ENCODE results near the gene ADRM1. TPM values are rescaled to one million over a fixed set of nuclear protein-coding genes. Genes with fewer than 3 reads are reported as not detected.
A peak's percentile ranks its signal among the peaks of the same experiment; 100 is the strongest.

Gene ADRM1
- total RNA-seq, 2 donors from 2014 or later = 171 to 178 TPM

GRCh38 chr20:62314711-62315302 lies 12.0 kb downstream of the ADRM1 start:
- Mint-ChIP-seq H3K36me3 (no peaks in the 10 kb centered on the region), H3K9me3 (no peaks in the 10 kb centered on the region), H3K27ac (no peak overlapping the region), H3K4me1 (ENCODE audit: low read depth in 2 of 2) (no peaks in the 10 kb centered on the region), H3K27me3 (no peaks in the 10 kb centered on the region), H3K4me3 (no peak overlapping the region)
- no peak for DNase-seq (ENCODE audit: low spot score)
- ATAC-seq = no peak

GRCh38 chr20:62315773-62316172 lies 13.0 kb downstream of the ADRM1 start:
- no peak for DNase-seq (ENCODE audit: low spot score)
- H3K27ac Mint-ChIP-seq = no peak overlapping the region

GRCh38 chr20:62316331-62317166 lies 13.8 kb downstream of the ADRM1 start:
- no peaks in the 10 kb centered on the region for H3K4me1 Mint-ChIP-seq (ENCODE audit: low read depth in 2 of 2)
- DNase-seq (ENCODE audit: low spot score) (no peak), ATAC-seq (no peak)
- H3K4me3 Mint-ChIP-seq = no peak overlapping the region
- no peaks in the 10 kb centered on the region for H3K36me3 Mint-ChIP-seq
- H3K27ac Mint-ChIP-seq = no peak overlapping the region
- H3K9me3 Mint-ChIP-seq = no peaks in the 10 kb centered on the region
- no peaks in the 10 kb centered on the region for H3K27me3 Mint-ChIP-seq

More at GRCh38 chr20:62315773-62316172, 13.0 kb downstream of the ADRM1 start:
- Mint-ChIP-seq H3K4me3 (no peak overlapping the region), H3K36me3 (no peaks in the 10 kb centered on the region), H3K9me3 (no peaks in the 10 kb centered on the region), H3K27me3 (no peaks in the 10 kb centered on the region), H3K4me1 (ENCODE audit: low read depth in 2 of 2) (no peaks in the 10 kb centered on the region)
- ATAC-seq = no peak

GRCh38 chr20:62317167-62317655 lies 14.4 kb downstream of the ADRM1 start:
- H3K27me3 Mint-ChIP-seq = no peaks in the 10 kb centered on the region
- no peaks in the 10 kb centered on the region for H3K9me3 Mint-ChIP-seq
- peak overlapping the region in 1 of 2 donors; percentile 53 for H3K27ac Mint-ChIP-seq
- H3K36me3 Mint-ChIP-seq = no peaks in the 10 kb centered on the region
- no peak for ATAC-seq
- no peak overlapping the region for H3K4me3 Mint-ChIP-seq
- no peaks in the 10 kb centered on the region for H3K4me1 Mint-ChIP-seq (ENCODE audit: low read depth in 2 of 2)
- DNase-seq (ENCODE audit: low spot score) = no peak

GRCh38 chr20:62318400-62319345 lies 15.9 kb downstream of the ADRM1 start:
- Mint-ChIP-seq H3K36me3 (no peaks in the 10 kb centered on the region), H3K4me1 (ENCODE audit: low read depth in 2 of 2) (no peaks in the 10 kb centered on the region), H3K9me3 (no peaks in the 10 kb centered on the region), H3K27ac (no peak overlapping the region), H3K27me3 (no peaks in the 10 kb centered on the region), H3K4me3 (no peak overlapping the region)
- peak in 1 of 2 donors; percentile 21 for ATAC-seq
- DNase-seq (ENCODE audit: low spot score) = no peak

- Mint-ChIP-seq H3K9me3 (no peaks in the 10 kb centered on the region), H3K27me3 (no peaks in the 10 kb centered on the region), H3K27ac (peak overlapping the region in 1 of 2 donors; percentile 47), H3K4me1 (ENCODE audit: low read depth in 2 of 2) (no peaks in the 10 kb centered on the region), H3K4me3 (no peak overlapping the region), H3K36me3 (no peaks in the 10 kb centered on the region)
- ATAC-seq (no peak), DNase-seq (ENCODE audit: low spot score) (no peak)
These were observed 16.6 kb downstream of the ADRM1 start for GRCh38 chr20:62319346-62319909.

GRCh38 chr20:62320581-62321354 lies 18.0 kb downstream of the ADRM1 start:
- Mint-ChIP-seq H3K36me3 (no peaks in the 10 kb centered on the region), H3K27me3 (no peaks in the 10 kb centered on the region), H3K9me3 (no peaks in the 10 kb centered on the region), H3K27ac (no peak overlapping the region), H3K4me3 (no peak overlapping the region), H3K4me1 (ENCODE audit: low read depth in 2 of 2) (no peaks in the 10 kb centered on the region)
- ATAC-seq = peak in 1 of 2 donors; percentile 7
- no peak for DNase-seq (ENCODE audit: low spot score)

GRCh38 chr20:62321521-62321948 lies 18.7 kb downstream of the ADRM1 start:
- Mint-ChIP-seq H3K4me1 (ENCODE audit: low read depth in 2 of 2) (no peaks in the 10 kb centered on the region), H3K9me3 (no peaks in the 10 kb centered on the region)
- DNase-seq (ENCODE audit: low spot score) = no peak

GRCh38 chr20:62321975-62322374 lies 19.2 kb downstream of the ADRM1 start:
- Mint-ChIP-seq H3K27ac (no peak overlapping the region), H3K4me1 (ENCODE audit: low read depth in 2 of 2) (no peaks in the 10 kb centered on the region), H3K27me3 (no peaks in the 10 kb centered on the region), H3K4me3 (no peak overlapping the region), H3K9me3 (no peaks in the 10 kb centered on the region), H3K36me3 (no peaks in the 10 kb centered on the region)
- ATAC-seq (no peak), DNase-seq (ENCODE audit: low spot score) (no peak)

More at GRCh38 chr20:62321521-62321948, 18.7 kb downstream of the ADRM1 start:
- H3K27ac Mint-ChIP-seq = no peak overlapping the region
- H3K36me3 Mint-ChIP-seq = no peaks in the 10 kb centered on the region
- H3K27me3 Mint-ChIP-seq = no peaks in the 10 kb centered on the region
- no peak overlapping the region for H3K4me3 Mint-ChIP-seq
- ATAC-seq = peak in 1 of 2 donors; percentile 67

- no peak overlapping the region for H3K4me3 Mint-ChIP-seq
- no peaks in the 10 kb centered on the region for H3K36me3 Mint-ChIP-seq
- ATAC-seq = no peak
- H3K4me1 Mint-ChIP-seq (ENCODE audit: low read depth in 2 of 2) = no peaks in the 10 kb centered on the region
- H3K27me3 Mint-ChIP-seq = no peaks in the 10 kb centered on the region
- H3K27ac Mint-ChIP-seq = no peak overlapping the region
- no peak for DNase-seq (ENCODE audit: low spot score)
- H3K9me3 Mint-ChIP-seq = no peaks in the 10 kb centered on the region
These were observed 19.8 kb downstream of the ADRM1 start for GRCh38 chr20:62322492-62323041.

- Mint-ChIP-seq H3K36me3 (no peaks in the 10 kb centered on the region), H3K27me3 (no peaks in the 10 kb centered on the region), H3K27ac (no peak overlapping the region), H3K9me3 (no peaks in the 10 kb centered on the region), H3K4me1 (ENCODE audit: low read depth in 2 of 2) (no peaks in the 10 kb centered on the region), H3K4me3 (no peak overlapping the region)
- ATAC-seq (no peak), DNase-seq (ENCODE audit: low spot score) (no peak)
These were observed 20.6 kb downstream of the ADRM1 start for GRCh38 chr20:62323146-62323979.
